ENCODE data around the gene PSMD14. TPM values are rescaled to one million over a fixed set of nuclear protein-coding genes. Genes with fewer than 3 reads are reported as not detected.

The PSMD14 gene
- total and polyA plus RNA-seq, 2 of the 8 experiments (the other 6 are each of a cell fraction or from before 2014, with no cell fraction given): 53.9 to 88.7 TPM

DNA sequence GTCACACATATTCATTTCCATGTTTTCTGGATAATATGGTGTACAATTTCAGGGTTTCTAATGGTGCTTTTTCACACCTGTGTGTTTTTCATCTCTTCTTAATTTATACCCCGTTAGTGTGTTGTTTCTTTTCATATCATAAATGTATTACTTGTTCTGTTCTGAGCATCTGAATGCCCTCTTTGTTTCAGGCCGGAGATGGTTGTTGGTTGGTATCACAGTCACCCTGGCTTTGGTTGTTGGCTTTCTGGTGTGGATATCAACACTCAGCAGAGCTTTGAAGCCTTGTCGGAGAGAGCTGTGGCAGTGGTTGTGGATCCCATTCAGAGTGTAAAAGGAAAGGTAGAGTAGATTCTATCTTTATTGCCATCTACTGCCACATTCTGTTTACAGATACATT is 62.8 kb downstream of the PSMD14 start:
- no peak overlapping the region for H3K4ac ChIP-seq (replicated peaks; ENCODE audit: insufficient read length, low read depth, low read length)

More for the DNA sequence above, 62.8 kb downstream of the PSMD14 start:
- Histone ChIP-seq H4K8ac (ENCODE audit: extremely low read depth, insufficient read depth, low read length) (no peak overlapping the region), H3K27me3 (replicated peaks in 1 of 4; ENCODE audit: control insufficient read depth in 3 of 4, extremely low read depth in 1 of 4, insufficient read depth in 3 of 4, low read length in 3 of 4) (no peaks in the 10 kb centered on the region), H3K4me3 (ENCODE audit: extremely low read depth in 1 of 4, insufficient read depth in 2 of 4, low read depth in 3 of 4, low read length in 4 of 4) (no peak overlapping the region), H3K56ac (replicated peaks; ENCODE audit: insufficient read length, low read depth, low read length) (no peak overlapping the region), H3K27ac (ENCODE audit: low read depth, low read length) (no peak overlapping the region), H3K9me3 (ENCODE audit: insufficient read depth in 2 of 2, low read depth in 1 of 2, low read length in 1 of 2) (no peaks in the 10 kb centered on the region), H3K4me2 (ENCODE audit: insufficient read depth in 1 of 2, low read depth in 2 of 2, low read length in 2 of 2) (no peak overlapping the region), H2AFZ (ENCODE audit: low read length) (no peak overlapping the region), H2AK5ac (ENCODE audit: low read depth, low read length) (no peak overlapping the region), H3K23ac (ENCODE audit: insufficient read length) (no peak overlapping the region), H2BK12ac (ENCODE audit: low read depth, low read length) (no peak overlapping the region), H2BK5ac (ENCODE audit: low read depth, low read length) (no peak overlapping the region), H4K91ac (replicated peaks; ENCODE audit: insufficient read length, low read length) (no peak overlapping the region), H3K14ac (ENCODE audit: insufficient read length) (no peak overlapping the region), H3K36me3 (ENCODE audit: control insufficient read depth in 2 of 4, insufficient read depth in 4 of 4, low read length in 3 of 4) (peaks cover 0 to 19% (median 0%) of the 10 kb centered on the region in 4 experiments; a peak in 1 of 8 replicates), H4K20me1 (replicated peaks in 1 of 2; ENCODE audit: control insufficient read depth in 1 of 2, insufficient read depth in 2 of 2, low read length in 2 of 2) (peaks cover 2% of the 10 kb centered on the region in 2 experiments), H3K23me2 (ENCODE audit: low read depth, low read length) (no peaks in the 10 kb centered on the region), H2BK120ac (replicated peaks; ENCODE audit: low read depth, low read length) (no peak overlapping the region), H3K18ac (ENCODE audit: extremely low read depth, low read length) (no peak overlapping the region), H3K79me1 (ENCODE audit: low read depth, low read length) (no peaks in the 10 kb centered on the region), H4K5ac (ENCODE audit: insufficient read length, low read depth, low read length) (no peak overlapping the region), H3K4me1 (replicated peaks in 1 of 4; ENCODE audit: control insufficient read depth in 3 of 4, insufficient read depth in 4 of 4, low read length in 3 of 4) (peaks cover 0 to 11% (median 3%) of the 10 kb centered on the region in 4 experiments; a peak in 5 of 7 replicates), H2BK20ac (ENCODE audit: low read length) (no peak overlapping the region), H2BK15ac (ENCODE audit: low read length) (no peak overlapping the region), H3K79me2 (ENCODE audit: control insufficient read depth in 1 of 2, insufficient read depth in 2 of 2, low read length in 2 of 2) (peaks cover 0 to 5% of the 10 kb centered on the region in 2 experiments; a peak in 1 of 4 replicates), H3K9ac (replicated peaks in 1 of 4; ENCODE audit: extremely low read depth in 1 of 4, low read depth in 3 of 4, low read length in 3 of 4) (no peak overlapping the region)
- CTCF ChIA-PET (ENCODE audit: partially characterized antibody): interaction anchor here (0.6 kb wide), 1 partner anchor 206 kb away, joined by 3 read pairs; no protein-coding TSS in a partner anchor
- 81% methylated on average over 3 of the region's 3 CpGs; no CpG with 5 or more reads in 1 of the 2 experiments for WGBS, 2 experiments (ENCODE audit: extremely low coverage in 1 of 2, insufficient coverage in 1 of 2, insufficient read length in 1 of 2, insufficient replicate concordance in 2 of 2, low coverage in 1 of 2, low lambda C conversion rate in 2 of 2, missing lambda C conversion rate in 1 of 2)
- FAIRE-seq: no peak
- TF ChIP-seq TAF1 (IDR thresholded peaks at IDR 0.05; ENCODE audit: low read depth, low read length): no peak
- TF ChIP-seq ZNF274 (IDR thresholded peaks at IDR 0.05; ENCODE audit: borderline replicate concordance, extremely low read depth, low read length): no peak
- TF ChIP-seq RNF2 (IDR thresholded peaks at IDR 0.05; ENCODE audit: borderline replicate concordance, low read depth, low read length, missing control alignments, poor library complexity, severe bottlenecking): no peak
- TF ChIP-seq NANOG (IDR thresholded peaks at IDR 0.05; ENCODE audit: insufficient read depth, low read depth, low read length, poor library complexity, severe bottlenecking): no peak
- TF ChIP-seq YY1 (IDR thresholded peaks at IDR 0.05; ENCODE audit: low read depth, low read length): no peak
- TF ChIP-seq MAFK (IDR thresholded peaks at IDR 0.05; ENCODE audit: low read depth, low read length): no peak
- no peak for TF ChIP-seq EGR1 (IDR thresholded peaks at IDR 0.05; ENCODE audit: borderline replicate concordance, low read depth, low read length)
- no peak for TF ChIP-seq TCF12 (IDR thresholded peaks at IDR 0.05; ENCODE audit: low read depth, low read length)
- TF ChIP-seq POU5F1 (IDR thresholded peaks at IDR 0.05; ENCODE audit: low read depth, low read length): no peak
- no peak for TF ChIP-seq CBX8 (IDR thresholded peaks at IDR 0.05; ENCODE audit: borderline replicate concordance, low read depth, low read length)
- TF ChIP-seq SP4 (IDR thresholded peaks at IDR 0.05; ENCODE audit: low read length): no peak
- DNase-seq (ENCODE audit: low read depth in 1 of 2, low spot score in 2 of 2): no peak
- POLR2A ChIA-PET (ENCODE audit: partially characterized antibody): no interaction called here

Measured in H1 (cell line).